HepG2 (cell line): ENCODE results near the gene PCA3.

Source experiments
- ATF3 ChIP-seq: sonication (generic); formaldehyde crosslinking; IDR thresholded peaks from 2 replicates; pipeline ENCODE4 v1.4.0; 2020; ENCODE audit warnings: missing genetic modification reagents
- EZH2 ChIP-seq: conservative IDR thresholded peaks from 2 replicates; pipeline ENCODE4 v1.6.1; 2012; ENCODE audit warnings: mild to moderate bottlenecking, low read depth, low read length, moderate library complexity
- NR1H2 ChIP-seq: sonication (generic); formaldehyde crosslinking; IDR thresholded peaks from 2 replicates; pipeline ENCODE4 v1.8.1; 2022; ENCODE audit warnings: low read depth, missing genetic modification reagents, borderline replicate concordance
- PBX3 ChIP-seq: sonication (generic); formaldehyde crosslinking; IDR thresholded peaks from 2 replicates; pipeline ENCODE4 v1.8.1; 2023; ENCODE audit warnings: missing genetic modification reagents, inconsistent platforms, borderline replicate concordance
- SETDB1 ChIP-seq: sonication (generic); formaldehyde crosslinking; IDR thresholded peaks from 2 replicates; pipeline ENCODE4 v1.5.1; 2020; ENCODE audit warnings: missing genetic modification reagents, mild to moderate bottlenecking, borderline replicate concordance
- SMC3 ChIP-seq: IDR thresholded peaks from 2 replicates; pipeline ENCODE4 v1.6.1; 2011; ENCODE audit warnings: low read length, improper control_type of control experiment
- ZNF205 ChIP-seq: IDR thresholded peaks from 2 replicates; pipeline ENCODE4 v1.6.1; 2018; ENCODE audit warnings: missing biosample characterization, missing genetic modification reagents
- ZNF224 ChIP-seq: sonication (generic); formaldehyde crosslinking; IDR thresholded peaks from 2 replicates; pipeline ENCODE4 v1.5.0; 2020; ENCODE audit warnings: mild to moderate bottlenecking, missing genetic modification reagents
- ZNF556 ChIP-seq: sonication (generic); formaldehyde crosslinking; IDR thresholded peaks from 2 replicates; pipeline ENCODE4 v1.4.0; 2020; ENCODE audit warnings: mild to moderate bottlenecking, missing genetic modification reagents, borderline replicate concordance

DNA sequence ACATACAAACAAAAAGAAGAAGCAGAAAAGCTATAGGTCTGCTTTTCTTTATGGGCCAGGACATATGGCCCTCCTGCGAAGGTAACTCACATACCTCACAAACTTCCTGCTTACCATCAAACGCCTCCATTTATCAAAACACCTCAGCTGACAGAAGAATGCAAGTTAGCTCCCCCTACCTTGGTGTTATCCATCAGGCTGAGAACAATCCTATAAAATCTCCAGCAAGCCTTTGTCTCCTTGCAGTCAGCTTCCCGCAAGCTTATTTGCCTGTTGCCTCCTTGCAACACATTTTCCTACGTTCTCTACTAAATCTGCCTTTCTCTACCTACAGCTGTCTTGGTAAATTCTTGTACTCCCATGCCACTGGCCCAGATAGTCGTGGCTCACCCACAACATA, 22.7 kb upstream of the PCA3 start:
- no peak for TF ChIP-seq EZH2
- no peak for TF ChIP-seq ATF3 (CRISPR knock-in tag)
- no peak for TF ChIP-seq SETDB1 (CRISPR knock-in tag)
- no peak for TF ChIP-seq ZNF556 (CRISPR knock-in tag)
- TF ChIP-seq NR1H2 (CRISPR knock-in tag): no peak
- TF ChIP-seq ZNF205 (CRISPR knock-in tag): no peak
- TF ChIP-seq ZNF224 (CRISPR knock-in tag): no peak
- no peak for TF ChIP-seq PBX3
- TF ChIP-seq SMC3: no peak
